Inflammatory macrophage treated with lipopolysaccharide for 4 hours (primary cell): Measurements from ENCODE around the gene LSM4.
"Not testable (repeated sequence)": the region's sequence is repeated elsewhere in the genome, so short reads cannot be mapped to it uniquely, and the experiment has no call there.

ENCODE experiments used
- DNase-seq: peaks from one replicate; pipeline ENCODE4 v3.0.0-alpha.2; 2020

LSM4 gene

DNA sequence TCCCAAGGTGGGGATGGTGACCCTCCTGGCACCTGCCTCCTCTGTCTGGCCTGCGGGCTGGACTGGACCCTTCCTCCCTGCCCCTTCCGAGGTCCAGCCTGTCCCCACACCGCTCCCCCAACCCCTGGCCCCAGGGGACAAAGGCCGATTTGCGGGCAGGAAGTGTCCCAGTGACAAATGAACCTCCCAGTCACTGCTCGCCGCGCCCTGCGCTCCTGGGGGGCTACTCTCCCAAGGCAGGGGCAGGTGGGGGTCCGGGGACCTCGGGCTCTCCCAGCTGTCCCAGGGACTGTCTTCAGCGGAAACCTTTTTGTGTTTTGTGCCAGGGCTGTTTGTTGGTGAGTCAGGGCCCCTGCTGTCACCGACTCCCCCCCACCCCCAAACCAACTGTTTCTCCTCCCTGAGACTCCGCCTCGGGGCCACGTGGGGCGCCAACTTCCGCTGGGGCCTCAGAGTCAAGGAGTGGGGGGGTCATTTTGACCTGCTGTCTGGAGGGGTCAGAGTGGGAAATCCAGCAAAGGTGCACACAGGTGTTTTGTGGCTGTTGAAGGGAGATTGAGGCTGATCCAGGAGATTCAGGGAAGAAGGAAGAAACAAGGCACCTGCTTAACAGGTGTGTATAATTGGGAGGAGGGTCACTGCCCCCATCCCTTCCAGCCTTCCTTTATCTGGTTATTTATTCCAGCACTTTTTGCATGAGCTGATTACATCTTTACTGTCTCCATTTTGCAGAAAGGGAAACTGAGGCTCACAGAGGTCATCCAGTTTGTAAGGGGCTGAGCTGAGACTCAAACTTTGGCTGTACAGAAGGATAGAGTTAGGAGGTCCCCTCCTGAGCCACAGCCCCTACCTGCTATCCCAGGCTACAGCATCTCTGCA lies 18.4 kb upstream of the LSM4 start:
- peak; percentile 62 for DNase-seq

GRCh38 chr19:18340190-18340989 lies 17.5 kb upstream of the LSM4 start, which contains the start of gene PGPEP1:
Gene PGPEP1 (plus strand): TSS chr19:18340598. CDS start chr19:18340682, 84 bp downstream.
- peak; percentile 57 for DNase-seq

DNA sequence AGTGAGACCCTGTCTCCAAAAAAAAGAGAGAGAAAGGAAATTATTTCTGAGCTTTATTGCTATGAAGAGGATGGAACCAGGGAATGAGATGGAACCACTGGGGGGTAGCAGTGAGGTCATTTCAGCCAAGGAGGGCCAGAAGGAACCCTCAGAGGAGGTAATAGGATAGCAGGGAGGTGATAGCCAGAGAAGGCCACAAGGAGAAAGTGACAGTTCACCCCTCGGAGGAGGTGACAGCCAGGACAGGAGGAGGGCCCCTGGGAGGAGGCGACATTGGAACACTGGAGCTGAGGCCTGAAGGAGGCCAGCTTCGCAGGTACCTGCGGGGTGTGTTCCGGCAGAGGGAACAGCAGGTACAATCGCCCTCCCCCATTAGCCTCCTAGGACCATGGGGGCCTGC lies 16.8 kb upstream of the LSM4 start:
- no peak for DNase-seq

DNA sequence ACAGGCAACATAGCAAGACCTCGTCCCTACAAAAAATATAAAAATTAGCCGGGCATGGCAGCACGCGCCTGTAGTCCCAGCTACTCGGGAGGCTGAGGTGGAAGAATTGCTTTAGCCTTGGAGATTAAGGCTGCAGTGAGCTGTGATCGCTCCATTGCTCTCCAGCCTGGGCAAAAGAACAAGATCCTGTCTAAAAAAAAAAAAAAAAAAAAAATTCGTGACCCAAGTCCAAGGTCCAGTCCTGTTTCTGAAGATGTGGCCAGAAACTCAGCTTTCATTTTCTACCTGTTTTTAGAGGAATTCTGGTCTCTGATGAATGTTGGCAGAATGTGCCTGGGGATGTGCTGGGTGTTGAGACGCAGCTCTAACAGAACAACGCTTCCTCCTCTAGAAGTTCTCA lies 15.7 kb upstream of the LSM4 start:
- DNase-seq, result no peak

DNA sequence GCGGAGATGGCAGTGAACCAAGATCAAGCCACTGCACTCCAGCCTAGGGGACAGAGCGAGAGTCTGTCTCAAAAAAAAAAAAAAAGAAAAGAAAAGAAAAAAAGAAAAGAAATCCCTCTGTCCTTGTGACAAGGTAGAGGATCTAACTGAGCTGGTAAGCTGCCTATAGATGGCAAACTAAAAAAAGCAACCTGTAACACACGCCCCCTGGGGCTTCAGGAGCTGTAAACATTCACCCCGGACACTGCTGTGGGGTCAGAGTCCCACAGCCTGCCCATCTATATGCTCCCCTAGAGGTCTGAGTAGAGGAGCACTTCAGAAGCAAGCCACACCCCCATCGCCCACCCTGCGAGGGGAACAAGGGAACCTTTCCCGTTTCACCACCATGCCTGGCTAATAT lies 13.2 kb upstream of the LSM4 start:
- no peak for DNase-seq

DNA sequence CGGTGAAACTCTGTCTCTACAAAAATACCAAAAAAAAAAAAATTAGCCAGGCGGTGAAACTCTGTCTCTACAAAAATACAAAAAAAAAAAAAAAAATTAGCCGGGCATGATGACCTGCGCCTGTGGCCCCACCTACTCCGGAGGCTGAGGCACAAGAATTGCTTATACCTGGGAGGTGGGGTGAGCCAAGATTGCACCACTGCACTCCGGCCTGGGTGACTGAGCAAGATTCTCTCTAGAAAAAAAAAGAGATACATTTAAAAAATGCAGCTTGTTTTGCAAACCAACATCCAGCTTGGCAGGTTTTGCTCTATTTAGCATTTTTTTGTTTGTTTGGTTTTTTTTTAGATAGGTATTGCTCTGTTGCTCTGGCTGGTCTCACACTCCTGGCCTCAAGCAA lies 10.8 kb upstream of the LSM4 start:
- DNase-seq, result no peak

DNA sequence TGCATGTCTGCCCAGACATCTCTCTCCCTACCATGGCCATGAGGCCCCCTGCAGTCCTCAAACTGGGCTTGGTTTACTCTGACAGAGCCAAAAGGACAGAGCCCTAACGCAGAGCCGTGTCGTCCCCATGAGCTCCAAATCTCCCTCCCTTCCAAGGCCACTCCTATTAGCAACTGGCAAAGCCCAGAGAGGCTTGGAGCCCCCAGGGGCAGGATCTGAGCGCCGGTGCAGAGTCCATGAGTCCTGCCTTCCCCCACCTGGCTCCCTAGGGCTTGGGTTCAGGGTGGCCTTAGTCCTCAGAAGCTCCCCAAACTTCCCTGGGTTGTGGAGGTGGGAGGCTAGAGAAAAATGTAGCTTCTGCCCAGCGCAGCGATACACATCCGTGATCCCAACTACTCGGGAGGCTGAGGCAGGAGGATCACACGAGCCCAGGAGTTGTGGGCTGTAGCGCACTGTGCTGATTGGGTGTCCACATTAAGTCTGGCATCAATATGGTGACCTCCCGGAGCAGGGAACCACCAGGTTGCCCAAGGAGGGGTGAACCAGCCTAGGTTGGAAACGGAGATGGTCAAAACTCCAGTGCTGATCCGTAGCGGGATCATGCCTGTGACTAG lies 10.1 kb upstream of the LSM4 start:
- DNase-seq, result no peak

- no peak for DNase-seq
These were observed 8.0 kb upstream of the LSM4 start for GRCh38 chr19:18330868-18331267.

- DNase-seq, result no peak
These were observed 6.1 kb upstream of the LSM4 start for GRCh38 chr19:18329035-18329376.

DNA sequence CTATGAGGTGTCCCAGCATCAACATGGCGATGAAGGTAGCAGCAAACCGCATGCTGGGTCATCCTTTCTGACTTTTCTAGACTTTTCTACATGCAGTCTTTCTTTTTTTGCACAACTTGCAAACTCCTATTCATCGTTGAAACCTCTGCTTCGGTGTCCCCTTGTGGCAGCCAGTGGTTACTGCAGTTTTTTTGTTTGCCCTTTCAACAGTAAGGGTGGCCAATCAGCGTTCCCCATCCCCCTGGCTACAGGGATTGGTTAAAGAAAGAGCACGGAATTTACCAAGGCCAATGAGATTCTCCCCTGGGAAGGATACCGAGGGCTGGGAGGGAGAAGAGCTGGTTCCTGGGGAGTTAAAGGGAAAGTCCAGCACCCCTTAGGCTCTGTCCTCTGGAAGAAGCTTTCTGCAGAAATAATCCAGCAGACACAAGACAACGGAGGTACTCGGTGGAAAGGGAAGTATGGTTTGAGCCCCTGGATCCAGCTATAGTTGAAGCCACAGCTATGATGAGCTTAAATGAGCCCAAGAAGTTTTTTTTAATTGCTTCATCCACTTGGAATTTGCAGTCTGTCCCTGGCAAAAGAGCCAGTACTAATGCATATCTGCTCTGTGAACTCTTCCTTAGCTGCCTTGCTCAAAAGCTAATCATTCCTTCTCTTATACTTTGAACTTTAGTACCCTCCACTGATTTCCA lies 5.6 kb upstream of the LSM4 start:
- peak; percentile 97 for DNase-seq

GRCh38 chr19:18326772-18327171 lies 3.9 kb upstream of the LSM4 start:
- no peak for DNase-seq

DNA sequence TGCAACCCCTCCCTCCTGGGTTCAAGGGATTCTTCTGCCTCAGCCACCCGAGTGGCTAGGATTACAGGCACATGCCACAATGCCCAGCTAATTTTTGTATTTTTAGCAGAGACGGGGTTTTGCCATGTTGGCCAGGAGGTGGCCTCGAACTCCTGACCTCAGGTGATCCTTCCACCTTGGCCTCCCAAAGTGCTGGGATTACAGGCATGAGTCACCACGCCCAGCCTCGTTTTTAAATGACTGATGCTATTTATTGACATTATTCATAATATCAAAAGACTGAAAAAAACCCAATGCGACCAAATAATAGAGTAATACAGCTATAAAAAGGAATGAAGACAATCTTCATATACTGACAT lies 1.5 kb upstream of the LSM4 start:
- DNase-seq, result not testable (repeated sequence)

DNA sequence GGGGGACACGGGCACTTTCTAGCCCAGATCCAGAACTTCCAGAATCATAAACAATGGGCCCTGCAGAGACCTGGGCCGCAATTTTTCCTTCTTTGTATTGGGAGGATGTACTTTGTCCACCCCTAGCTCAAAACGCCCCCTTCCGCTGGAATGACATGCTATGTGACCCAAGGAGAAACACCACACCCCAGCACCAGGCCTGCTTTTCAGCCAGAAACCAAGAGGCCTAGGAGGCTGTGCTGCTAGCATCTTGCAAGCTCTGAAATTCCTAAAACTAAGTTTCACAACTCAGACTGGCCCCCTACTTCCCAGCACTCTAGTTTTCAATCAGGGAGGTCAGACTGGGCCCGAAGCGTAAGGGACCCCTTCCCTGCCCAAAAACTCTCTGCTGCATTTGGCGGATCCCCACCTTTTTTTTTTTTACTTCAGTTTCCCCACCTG lies 538 bp downstream of the LSM4 start:
- peak; percentile 66 for DNase-seq

DNA sequence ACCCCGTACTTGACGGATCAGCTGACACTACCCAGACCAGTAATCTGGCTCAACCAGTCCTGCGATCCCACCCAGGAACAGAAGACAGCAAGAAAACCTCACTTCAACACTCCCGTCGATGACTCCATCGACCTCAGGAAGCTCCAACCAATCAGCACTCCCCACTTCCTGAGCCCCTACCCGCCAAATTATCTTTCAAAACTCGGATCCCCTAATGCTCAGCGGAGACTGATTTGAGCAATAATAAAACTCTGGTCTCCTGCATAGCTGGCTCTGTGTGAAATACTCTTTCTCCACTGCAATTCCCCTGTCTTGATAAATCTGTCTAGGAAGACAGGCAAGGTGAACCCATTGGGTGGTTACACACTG lies 1.2 kb downstream of the LSM4 start:
- DNase-seq, result peak; percentile 34

GRCh38 chr19:18320865-18321733 lies 1.8 kb downstream of the LSM4 start:
- DNase-seq, result peak; percentile 59

GRCh38 chr19:18319591-18320135 lies 3.2 kb downstream of the LSM4 start:
- peak; percentile 64 for DNase-seq

GRCh38 chr19:18317961-18318800 lies 4.7 kb downstream of the LSM4 start:
- peak; percentile 22 for DNase-seq

- DNase-seq, result no peak
These were observed 9.5 kb downstream of the LSM4 start for GRCh38 chr19:18313398-18313797.

GRCh38 chr19:18312092-18312534 lies 10.8 kb downstream of the LSM4 start:
- DNase-seq, result no peak

GRCh38 chr19:18311502-18312091 lies 11.3 kb downstream of the LSM4 start:
- no peak for DNase-seq
